ENCODE results near the gene EFCAB14. TPM values are rescaled to one million over a fixed set of nuclear protein-coding genes. Genes with fewer than 3 reads are reported as not detected.
"Not testable (repeated sequence)": the region's sequence is repeated elsewhere in the genome, so short reads cannot be mapped to it uniquely, and the experiment has no call there.

EFCAB14 gene
- total and polyA plus RNA-seq, 9 of the 15 experiments (the other 6 are each of a cell fraction or from before 2014, with no cell fraction given): 7.3 to 49.0 (median 37.3) TPM

DNA sequence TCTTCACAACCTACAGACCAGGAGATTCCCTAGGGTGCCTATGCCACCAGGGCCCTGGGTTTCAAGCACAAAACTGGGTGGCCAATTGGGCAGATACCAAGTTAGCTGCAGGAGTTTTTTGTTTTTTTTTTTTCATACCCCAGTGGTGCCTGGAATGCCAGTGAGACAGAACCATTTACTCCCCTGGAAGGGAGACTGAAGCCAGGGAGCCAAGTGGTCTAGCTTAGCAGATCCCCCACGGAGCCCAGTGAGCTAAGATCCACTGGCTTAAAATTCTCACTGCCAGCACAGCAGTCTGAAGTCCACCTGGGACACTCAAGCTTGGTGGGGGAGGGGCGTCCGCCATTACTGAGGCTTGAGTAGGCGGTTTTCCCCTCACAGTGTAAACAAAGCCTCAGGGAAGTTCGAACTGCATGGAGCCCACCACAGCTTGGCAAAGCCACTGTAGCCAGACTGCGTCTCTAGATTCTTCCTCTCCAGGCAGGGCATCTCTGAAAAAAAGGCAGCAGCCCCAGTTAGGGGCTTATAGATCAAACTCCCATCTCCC is 9.5 kb upstream of the EFCAB14 start:
- 0% methylated on average over 6 of the region's 6 CpGs for WGBS (ENCODE audit: insufficient coverage, low coverage, missing lambda C conversion rate)
- H3K4me3 ChIP-seq; H3K36me3 ChIP-seq (ENCODE audit: control insufficient read depth, insufficient read depth, low read length); H3K9me3 ChIP-seq (replicated peaks; ENCODE audit: control insufficient read depth, insufficient read depth, low read depth, low read length); H3K9ac ChIP-seq (ENCODE audit: insufficient read depth in 1 of 2, low read depth in 2 of 2, low read length in 2 of 2); H4K20me1 ChIP-seq (replicated peaks; ENCODE audit: control insufficient read depth, insufficient read depth, low read length); H3K9me1 ChIP-seq (ENCODE audit: control insufficient read depth, insufficient read depth, low read length); H3K27me3 ChIP-seq (ENCODE audit: control insufficient read depth in 2 of 2, insufficient read depth in 2 of 2, low read length in 2 of 2); FAIRE-seq; CTCF ChIA-PET (ENCODE audit: low intra/inter-chr PET ratio); H3K27ac ChIP-seq (ENCODE audit: extremely low read depth, low read depth, low read length); H3K4me1 ChIP-seq (replicated peaks in 1 of 2; ENCODE audit: control insufficient read depth in 2 of 2, insufficient read depth in 2 of 2, low read length in 2 of 2); ATAC-seq; BruUV-seq (replicated peaks); intact Hi-C loops (cut with micrococcal nuclease); H3K4me2 ChIP-seq (ENCODE audit: insufficient read depth, low read length); H3K79me2 ChIP-seq (ENCODE audit: control insufficient read depth, insufficient read depth, low read length): not testable (repeated sequence)
- POLR2A ChIA-PET: interaction anchor here (0.6 kb wide), 1 partner anchor 85 kb away, joined by 5 read pairs; no protein-coding TSS in a partner anchor
- peak overlapping the region; percentile 42; the same call in 1 of the 2 replicates for H2AFZ ChIP-seq (ENCODE audit: low read depth, low read length)
- in situ Hi-C loops (cut with MboI): loop anchor here (5.0 kb wide), 2 partner anchors 181 to 281 kb away; no protein-coding TSS in a partner anchor
- peak in 1 of 3 experiments; percentile 60 for TF ChIP-seq YY1 (IDR thresholded peaks at IDR 0.05; ENCODE audit: borderline replicate concordance in 1 of 3, control insufficient read depth in 1 of 3, extremely low read depth in 1 of 3, insufficient read depth in 3 of 3, insufficient read length in 1 of 3, insufficient replicate concordance in 2 of 3, low read depth in 1 of 3, low read length in 2 of 3)
- peak in 1 of 4 experiments; percentile 16 for DNase-seq (ENCODE audit: extremely low read depth in 1 of 4, low spot score in 3 of 4)

DNA sequence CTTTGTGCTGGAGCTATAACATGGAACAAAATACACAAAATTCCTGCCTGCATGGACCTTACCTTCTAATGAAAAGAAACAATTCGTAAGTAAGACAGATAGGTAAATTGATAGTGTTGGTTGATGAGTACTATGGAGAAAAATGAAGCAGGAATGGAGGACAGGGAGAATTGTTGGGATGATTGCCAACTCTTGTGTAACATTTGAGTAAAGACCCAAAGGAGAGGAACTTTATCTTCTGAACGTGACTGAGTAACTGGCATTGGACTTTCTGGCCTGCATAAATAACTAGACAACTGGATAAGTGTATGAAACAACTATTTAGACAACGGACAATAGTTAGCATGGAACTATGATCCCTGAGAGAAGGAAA is 6.8 kb upstream of the EFCAB14 start:
- Histone ChIP-seq H3K9me1 (ENCODE audit: control insufficient read depth, insufficient read depth, low read length) (no peaks in the 10 kb centered on the region), H3K4me3 (no peak overlapping the region), H3K27me3 (ENCODE audit: control insufficient read depth in 2 of 2, insufficient read depth in 2 of 2, low read length in 2 of 2) (no peaks in the 10 kb centered on the region), H2AFZ (ENCODE audit: low read depth, low read length) (no peak overlapping the region), H3K27ac (ENCODE audit: extremely low read depth, low read depth, low read length) (no peak overlapping the region), H3K9me3 (replicated peaks; ENCODE audit: control insufficient read depth, insufficient read depth, low read depth, low read length) (no peaks in the 10 kb centered on the region), H3K4me2 (ENCODE audit: insufficient read depth, low read length) (no peak overlapping the region), H3K9ac (ENCODE audit: insufficient read depth in 1 of 2, low read depth in 2 of 2, low read length in 2 of 2) (no peak overlapping the region), H3K36me3 (ENCODE audit: control insufficient read depth, insufficient read depth, low read length) (no peaks in the 10 kb centered on the region), H4K20me1 (replicated peaks; ENCODE audit: control insufficient read depth, insufficient read depth, low read length) (no peaks in the 10 kb centered on the region), H3K4me1 (replicated peaks in 1 of 2; ENCODE audit: control insufficient read depth in 2 of 2, insufficient read depth in 2 of 2, low read length in 2 of 2) (peaks cover 7 to 15% of the 10 kb centered on the region in 2 experiments; a peak in 4 of 5 replicates), H3K79me2 (ENCODE audit: control insufficient read depth, insufficient read depth, low read length) (no peaks in the 10 kb centered on the region)
- POLR2A ChIA-PET: interaction anchor here (0.7 to 0.8 kb wide), 2 partner anchors 110 to 111 kb away, joined by 3 to 4 read pairs; no protein-coding TSS in a partner anchor
- no peak for FAIRE-seq
- CTCF ChIA-PET (ENCODE audit: low intra/inter-chr PET ratio): interaction anchor here (0.7 to 3.6 kb wide), 5 partner anchors 102 to 284 kb away, joined by 3 to 46 read pairs (median 5); no protein-coding TSS in a partner anchor
- no peak for DNase-seq (ENCODE audit: extremely low read depth in 1 of 4, low spot score in 3 of 4)
- WGBS (ENCODE audit: insufficient coverage, low coverage, missing lambda C conversion rate): 1% methylated on average over 3 of the region's 3 CpGs
- BruUV-seq (replicated peaks): no TSS peak
- ATAC-seq: no peak
- intact Hi-C loops (cut with micrococcal nuclease) (loop anchor here (1.0 to 2.0 kb wide), 2 partner anchors 103 to 191 kb away; a partner anchor contains a TSS), in situ Hi-C loops (cut with MboI) (loop anchor here (5.0 kb wide), 2 partner anchors 178 to 278 kb away; no protein-coding TSS in a partner anchor)
- TF ChIP-seq, protein P1, sequence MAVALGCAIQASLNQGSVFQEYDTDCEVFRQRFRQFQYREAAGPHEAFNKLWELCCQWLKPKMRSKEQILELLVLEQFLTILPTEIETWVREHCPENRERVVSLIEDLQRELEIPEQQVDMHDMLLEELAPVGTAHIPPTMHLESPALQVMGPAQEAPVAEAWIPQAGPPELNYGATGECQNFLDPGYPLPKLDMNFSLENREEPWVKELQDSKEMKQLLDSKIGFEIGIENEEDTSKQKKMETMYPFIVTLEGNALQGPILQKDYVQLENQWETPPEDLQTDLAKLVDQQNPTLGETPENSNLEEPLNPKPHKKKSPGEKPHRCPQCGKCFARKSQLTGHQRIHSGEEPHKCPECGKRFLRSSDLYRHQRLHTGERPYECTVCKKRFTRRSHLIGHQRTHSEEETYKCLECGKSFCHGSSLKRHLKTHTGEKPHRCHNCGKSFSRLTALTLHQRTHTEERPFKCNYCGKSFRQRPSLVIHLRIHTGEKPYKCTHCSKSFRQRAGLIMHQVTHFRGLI (CRISPR knock-in tag; IDR thresholded peaks at IDR 0.05): no peak
- TF ChIP-seq TRIM28 (IDR thresholded peaks at IDR 0.05): no peak
- no peak for TF ChIP-seq MAFG (tag; conservative IDR thresholded peaks at IDR 0.05)
- no peak for TF ChIP-seq ZC3H8 (IDR thresholded peaks at IDR 0.05)
- TF ChIP-seq, protein P2, sequence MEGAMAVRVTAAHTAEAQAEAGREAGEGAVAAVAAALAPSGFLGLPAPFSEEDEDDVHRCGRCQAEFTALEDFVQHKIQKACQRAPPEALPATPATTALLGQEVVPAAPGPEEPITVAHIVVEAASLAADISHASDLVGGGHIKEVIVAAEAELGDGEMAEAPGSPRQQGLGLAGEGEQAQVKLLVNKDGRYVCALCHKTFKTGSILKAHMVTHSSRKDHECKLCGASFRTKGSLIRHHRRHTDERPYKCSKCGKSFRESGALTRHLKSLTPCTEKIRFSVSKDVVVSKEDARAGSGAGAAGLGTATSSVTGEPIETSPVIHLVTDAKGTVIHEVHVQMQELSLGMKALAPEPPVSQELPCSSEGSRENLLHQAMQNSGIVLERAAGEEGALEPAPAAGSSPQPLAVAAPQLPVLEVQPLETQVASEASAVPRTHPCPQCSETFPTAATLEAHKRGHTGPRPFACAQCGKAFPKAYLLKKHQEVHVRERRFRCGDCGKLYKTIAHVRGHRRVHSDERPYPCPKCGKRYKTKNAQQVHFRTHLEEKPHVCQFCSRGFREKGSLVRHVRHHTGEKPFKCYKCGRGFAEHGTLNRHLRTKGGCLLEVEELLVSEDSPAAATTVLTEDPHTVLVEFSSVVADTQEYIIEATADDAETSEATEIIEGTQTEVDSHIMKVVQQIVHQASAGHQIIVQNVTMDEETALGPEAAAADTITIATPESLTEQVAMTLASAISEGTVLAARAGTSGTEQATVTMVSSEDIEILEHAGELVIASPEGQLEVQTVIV (CRISPR knock-in tag; IDR thresholded peaks at IDR 0.05; ENCODE audit: borderline replicate concordance): no peak
- TF ChIP-seq PHF21A (IDR thresholded peaks at IDR 0.05; ENCODE audit: borderline replicate concordance, low read depth): no peak

Measured in K562 (cell line).